Cardiac fibroblast (primary cell): ENCODE data around the gene ADAMTS12.

Source experiments
- DNase-seq, 2 donors: peaks; one replicate each; pipeline versions ENCODE4 v3.0.0 to v3.0.0-alpha.2; 2010; ENCODE audit warnings: low read depth in 2 of 2
- H3K4me3 ChIP-seq, 2 donors: replicated peaks in 1 of 2; 1 replicate in 1 of 2; 2 replicates in 1 of 2; pipeline ENCODE4 v1.5.1; 2011; ENCODE audit warnings: low read depth in 2 of 2, low read length in 2 of 2, mild to moderate bottlenecking in 2 of 2, moderate library complexity in 1 of 2
- TF ChIP-seq, protein P1 (sequence below): IDR thresholded peaks from one replicate; pipeline ENCODE4 v1.5.1; 2011; ENCODE audit warnings: low read depth, mild to moderate bottlenecking, low read length, inconsistent platforms

Gene ADAMTS12

GRCh38 chr5:33536802-33537201 lies 355.0 kb downstream of the ADAMTS12 start:
- TF ChIP-seq, protein P1, sequence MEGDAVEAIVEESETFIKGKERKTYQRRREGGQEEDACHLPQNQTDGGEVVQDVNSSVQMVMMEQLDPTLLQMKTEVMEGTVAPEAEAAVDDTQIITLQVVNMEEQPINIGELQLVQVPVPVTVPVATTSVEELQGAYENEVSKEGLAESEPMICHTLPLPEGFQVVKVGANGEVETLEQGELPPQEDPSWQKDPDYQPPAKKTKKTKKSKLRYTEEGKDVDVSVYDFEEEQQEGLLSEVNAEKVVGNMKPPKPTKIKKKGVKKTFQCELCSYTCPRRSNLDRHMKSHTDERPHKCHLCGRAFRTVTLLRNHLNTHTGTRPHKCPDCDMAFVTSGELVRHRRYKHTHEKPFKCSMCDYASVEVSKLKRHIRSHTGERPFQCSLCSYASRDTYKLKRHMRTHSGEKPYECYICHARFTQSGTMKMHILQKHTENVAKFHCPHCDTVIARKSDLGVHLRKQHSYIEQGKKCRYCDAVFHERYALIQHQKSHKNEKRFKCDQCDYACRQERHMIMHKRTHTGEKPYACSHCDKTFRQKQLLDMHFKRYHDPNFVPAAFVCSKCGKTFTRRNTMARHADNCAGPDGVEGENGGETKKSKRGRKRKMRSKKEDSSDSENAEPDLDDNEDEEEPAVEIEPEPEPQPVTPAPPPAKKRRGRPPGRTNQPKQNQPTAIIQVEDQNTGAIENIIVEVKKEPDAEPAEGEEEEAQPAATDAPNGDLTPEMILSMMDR = no peak
- DNase-seq = no peak

GRCh38 chr5:33531824-33532223 lies 360.0 kb downstream of the ADAMTS12 start:
- H3K4me3 ChIP-seq = no peak overlapping the region
- TF ChIP-seq, protein P1 = no peak
- DNase-seq = no peak

More at GRCh38 chr5:33536802-33537201, 355.0 kb downstream of the ADAMTS12 start:
- no peak overlapping the region for H3K4me3 ChIP-seq

DNA sequence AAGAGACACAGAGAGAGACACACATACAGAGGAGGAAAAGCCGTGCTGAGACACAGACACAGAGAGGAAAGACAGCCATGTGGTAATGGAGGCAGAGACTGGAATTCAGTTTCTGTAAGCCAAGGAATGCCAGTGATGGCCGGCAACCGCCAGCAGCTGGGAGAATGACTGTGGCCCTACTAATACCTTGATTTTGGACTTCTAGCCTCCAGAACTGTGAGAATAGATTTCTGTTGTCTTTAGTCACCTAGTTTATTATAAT lies 360.8 kb downstream of the ADAMTS12 start:
- TF ChIP-seq, protein P1 = no peak
- no peak overlapping the region for H3K4me3 ChIP-seq
- DNase-seq = no peak

DNA sequence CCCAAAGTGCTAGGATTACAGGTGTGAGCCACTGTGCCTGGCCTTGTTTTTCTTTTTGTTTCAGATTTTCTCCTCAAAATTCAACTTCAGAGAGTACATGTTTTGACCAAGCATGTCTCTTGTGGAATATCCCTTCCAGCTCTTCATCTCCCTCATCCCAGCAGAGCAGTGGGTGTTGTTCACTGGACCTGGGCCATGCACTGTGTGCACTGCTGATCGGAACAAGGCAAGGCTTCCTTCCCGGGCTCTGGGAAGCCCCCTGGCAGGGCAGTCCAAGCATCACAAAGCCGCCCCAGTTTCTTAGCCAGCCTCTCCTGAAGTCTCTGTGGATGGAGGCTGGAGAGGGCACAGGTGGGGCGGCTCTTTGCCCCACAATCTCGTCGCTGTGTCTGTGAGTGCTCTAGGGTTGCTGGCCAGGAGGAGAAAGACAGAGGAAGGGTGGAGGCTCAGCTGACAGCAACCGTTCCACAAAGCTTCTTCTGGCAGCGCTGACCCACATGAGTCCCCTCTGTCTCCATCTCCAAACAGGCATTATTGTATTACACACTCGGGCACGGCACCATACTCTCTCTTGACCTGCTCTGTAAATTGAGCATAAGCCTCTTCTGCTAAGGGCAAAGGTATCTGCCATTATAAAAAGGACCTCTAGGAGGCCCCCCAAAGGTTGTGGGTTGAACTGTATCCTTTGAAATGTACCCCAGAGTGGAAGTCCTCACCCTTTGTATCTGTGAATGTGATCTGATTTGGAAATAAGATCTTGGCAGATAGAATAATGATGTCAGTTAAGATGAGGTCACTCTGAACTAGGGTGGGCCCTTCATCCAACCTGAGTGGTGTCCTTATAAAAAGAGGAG lies 361.4 kb downstream of the ADAMTS12 start:
- TF ChIP-seq, protein P1 = peak; percentile 22
- H3K4me3 ChIP-seq = no peak overlapping the region
- no peak for DNase-seq

DNA sequence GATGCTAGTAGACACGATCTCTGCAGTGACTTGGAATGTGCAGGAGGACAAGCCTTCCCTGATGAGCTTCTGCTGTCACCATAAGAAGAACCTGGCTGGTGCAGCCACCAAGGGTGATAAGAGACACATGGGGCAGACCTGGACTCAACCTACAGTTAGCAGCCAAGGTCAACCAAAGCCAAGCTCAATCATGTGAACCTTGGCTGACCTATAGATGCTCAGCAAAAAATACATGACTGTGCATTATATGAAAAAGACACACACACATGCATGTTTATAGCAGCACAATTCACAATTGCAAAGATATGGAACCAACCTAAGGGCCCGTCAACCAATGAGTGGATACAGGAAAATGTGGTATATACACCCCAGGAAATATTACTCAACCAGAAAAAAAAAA lies 364.1 kb downstream of the ADAMTS12 start:
- H3K4me3 ChIP-seq = no peak overlapping the region
- TF ChIP-seq, protein P1 = no peak
- DNase-seq = no peak

DNA sequence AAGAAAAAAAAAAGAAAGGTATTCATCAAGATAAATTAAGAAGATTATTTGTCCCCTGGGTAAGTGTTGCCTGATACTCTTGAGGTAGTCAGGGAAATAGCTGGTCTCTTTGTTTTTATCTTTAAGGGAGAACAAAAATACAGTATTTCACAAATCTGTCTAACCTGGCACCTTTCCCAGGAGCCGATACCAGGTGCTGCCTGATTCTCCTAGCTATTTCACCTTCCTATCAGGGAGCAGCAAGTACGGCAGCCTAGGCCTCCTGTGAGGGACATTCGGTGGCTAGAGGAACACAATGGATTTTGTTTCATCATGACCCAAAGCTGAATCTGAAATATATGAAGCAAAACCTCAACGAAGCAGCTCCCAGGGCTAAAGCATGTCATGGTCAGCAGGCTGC lies 365.0 kb downstream of the ADAMTS12 start:
- TF ChIP-seq, protein P1 = no peak
- H3K4me3 ChIP-seq = no peak overlapping the region
- DNase-seq = no peak

- TF ChIP-seq, protein P1 = no peak
- H3K4me3 ChIP-seq = no peak overlapping the region
- peak in 1 of 2 donors; percentile 25 for DNase-seq
These were observed 367.3 kb downstream of the ADAMTS12 start for GRCh38 chr5:33524476-33524875.
